Glomerular visceral epithelial cell (primary cell): ENCODE results near the gene SBF1.

Experiments used
- DNase-seq: peaks from one replicate; pipeline ENCODE4 v3.0.0-alpha.2; 2016; ENCODE audit errors: extremely low spot score

SBF1 gene

GRCh38 chr22:50505776-50506610 lies 31.2 kb upstream of the SBF1 start:
- no peak for DNase-seq

DNA sequence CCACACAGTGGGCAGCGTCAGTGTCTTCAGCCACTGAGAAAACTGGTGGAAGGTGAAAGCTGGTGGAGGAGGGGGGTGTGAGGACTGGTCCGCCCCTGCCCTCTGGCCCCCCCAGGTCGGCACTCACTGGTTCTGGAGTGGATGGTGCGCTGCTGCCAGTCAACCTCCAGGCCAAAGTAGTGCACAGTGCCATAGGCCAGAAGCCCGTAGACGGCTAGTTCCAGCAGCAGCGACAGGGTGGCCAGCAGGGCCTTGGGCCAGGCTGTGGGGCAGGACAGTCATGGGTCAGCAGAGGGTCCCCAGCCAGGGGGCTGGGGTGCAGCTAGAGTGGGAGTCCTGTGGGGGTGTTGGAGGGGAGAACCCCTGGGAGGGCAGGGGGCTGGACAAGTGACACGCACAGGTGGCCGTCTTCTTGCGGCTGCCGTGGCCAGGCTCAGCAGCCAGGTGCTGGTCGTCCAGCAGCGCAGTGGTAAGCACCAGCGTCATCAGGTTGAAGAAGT lies 30.5 kb upstream of the SBF1 start:
- DNase-seq = no peak

GRCh38 chr22:50504369-50505211 lies 29.8 kb upstream of the SBF1 start:
- no peak for DNase-seq

DNA sequence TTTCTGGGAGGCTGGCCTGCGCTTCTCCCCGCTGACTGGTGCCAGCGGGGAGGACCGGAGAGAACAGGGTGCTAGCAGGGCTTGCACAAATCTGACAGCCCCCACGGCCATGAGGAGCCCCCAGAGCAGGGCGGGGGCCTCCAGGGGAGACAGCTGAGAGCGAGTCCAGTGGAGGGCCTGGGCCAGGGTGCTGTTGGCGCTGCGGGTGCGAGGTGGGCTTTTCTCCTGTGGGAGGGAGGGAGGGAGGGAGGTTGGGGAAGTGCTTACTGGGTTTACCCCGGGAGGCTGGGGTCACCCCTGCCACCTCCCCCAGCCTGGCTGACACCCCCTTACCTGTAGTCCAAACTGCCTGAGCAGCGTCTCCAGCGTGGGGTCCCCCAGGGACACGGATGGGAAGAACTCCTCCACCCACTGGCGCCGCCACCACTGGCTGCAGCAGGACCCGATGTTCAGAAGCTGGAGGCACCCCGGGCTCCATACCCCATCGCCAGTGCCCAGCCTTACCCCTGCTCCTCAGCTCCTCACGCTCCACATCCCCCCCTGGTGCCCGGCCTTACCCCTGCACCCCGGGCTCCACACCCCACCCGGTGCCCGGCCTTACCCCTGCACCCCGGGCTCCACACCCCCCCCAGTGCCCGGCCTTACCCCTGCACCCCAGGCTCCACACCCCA lies 28.8 kb upstream of the SBF1 start:
- DNase-seq = no peak

DNA sequence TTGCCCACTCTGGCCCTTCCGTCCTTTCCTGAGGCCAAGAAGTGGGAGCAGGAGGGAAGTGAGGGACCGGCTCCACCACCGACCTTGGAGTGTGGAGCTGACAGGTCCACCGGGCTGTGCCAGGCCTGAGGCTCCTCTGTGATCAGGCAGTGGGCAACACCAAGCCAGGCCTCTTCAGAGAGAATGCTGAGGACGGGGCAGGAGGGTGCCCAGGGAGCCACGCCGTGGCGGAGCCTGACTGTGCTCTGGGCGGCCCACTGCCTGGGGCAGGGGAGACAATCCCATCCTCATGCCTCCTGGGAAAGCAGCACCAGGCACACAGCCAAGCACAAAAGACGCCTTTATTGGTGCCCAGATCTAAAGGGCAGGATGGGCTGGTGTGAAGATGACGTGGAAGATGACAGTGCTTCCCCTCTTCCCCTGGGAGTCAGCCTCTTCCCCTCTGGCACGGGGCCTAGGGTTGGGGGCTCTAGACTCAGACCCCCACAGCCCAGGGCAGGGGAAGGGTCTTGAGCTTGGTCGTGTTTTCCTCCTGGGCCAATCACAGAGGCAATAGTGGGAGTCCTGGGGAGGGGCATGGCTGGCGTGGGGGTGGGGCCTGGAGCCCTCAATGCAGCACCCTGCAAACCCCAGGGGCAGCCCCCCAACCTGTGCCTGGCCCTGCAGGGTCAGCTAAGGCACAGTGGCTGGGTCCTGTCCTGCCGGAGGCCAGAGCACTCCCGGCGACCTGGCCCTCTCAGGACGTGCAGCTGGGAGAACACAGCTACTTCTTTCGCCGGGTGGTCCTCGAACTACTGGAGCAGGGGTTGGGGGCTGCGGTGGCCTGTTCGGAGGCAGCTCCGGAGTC lies 28.0 kb upstream of the SBF1 start:
- no peak for DNase-seq

- no peak for DNase-seq
These were observed 27.3 kb upstream of the SBF1 start for GRCh38 chr22:50502096-50502495.

DNA sequence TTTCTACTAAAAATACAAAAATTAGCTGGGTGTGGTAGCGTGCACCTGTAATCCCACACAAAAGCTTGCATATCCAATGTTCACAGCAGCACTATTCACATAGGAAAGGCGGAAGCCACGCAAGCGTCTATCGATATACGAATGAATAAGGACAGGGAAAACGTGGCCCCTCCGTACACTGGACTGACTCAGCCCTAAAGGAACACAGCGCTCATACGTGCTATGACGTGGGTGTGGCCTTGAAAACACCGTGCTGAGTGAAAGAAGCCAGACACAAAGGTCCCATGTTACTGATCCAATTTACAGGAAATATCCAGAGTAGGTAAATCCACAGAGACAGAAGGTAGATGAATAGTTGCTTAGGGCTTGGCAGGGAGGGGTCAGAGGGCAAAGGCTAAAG lies 25.6 kb upstream of the SBF1 start:
- no peak for DNase-seq

GRCh38 chr22:50498322-50498890 lies 23.6 kb upstream of the SBF1 start:
- peak; percentile 72 for DNase-seq

- no peak for DNase-seq
These were observed 22.3 kb upstream of the SBF1 start for GRCh38 chr22:50497093-50497492.

DNA sequence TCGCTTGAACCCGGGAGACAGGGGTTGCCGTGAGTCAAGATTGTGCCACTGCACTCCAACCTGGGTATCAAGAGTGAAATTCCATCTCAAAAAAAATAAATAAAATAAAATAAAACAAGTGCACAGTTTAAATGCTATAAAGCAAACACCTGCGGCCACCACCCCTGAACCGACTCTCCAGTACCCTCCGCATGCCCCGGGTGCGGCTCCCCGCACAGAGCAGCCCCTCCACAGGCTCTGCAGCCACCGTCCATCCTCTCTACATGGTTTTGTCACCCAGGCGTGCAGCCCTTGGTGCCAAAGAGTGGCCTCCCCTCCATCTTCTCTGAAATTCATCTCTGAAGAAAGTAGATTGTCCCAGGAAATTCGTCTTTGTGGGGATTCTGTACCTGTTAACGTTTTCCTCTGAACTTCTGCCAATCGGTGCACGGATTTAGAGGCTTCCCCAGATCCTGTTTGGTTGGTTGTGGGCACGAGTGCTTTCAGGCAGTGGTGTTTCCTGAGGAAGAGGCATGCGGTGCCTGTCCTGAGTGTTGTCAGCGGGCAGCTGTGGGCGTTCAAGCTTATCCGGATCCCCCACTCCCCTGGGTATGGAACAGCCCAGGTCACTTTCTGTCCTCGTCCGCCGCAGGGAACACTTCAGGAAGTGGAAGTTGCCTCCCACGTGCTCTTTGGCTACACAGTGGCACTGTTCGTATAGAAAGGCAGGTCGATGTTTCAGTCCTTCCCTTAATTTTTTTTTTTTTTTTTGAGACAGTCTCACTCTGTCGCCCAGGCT lies 15.9 kb upstream of the SBF1 start:
- DNase-seq = no peak

DNA sequence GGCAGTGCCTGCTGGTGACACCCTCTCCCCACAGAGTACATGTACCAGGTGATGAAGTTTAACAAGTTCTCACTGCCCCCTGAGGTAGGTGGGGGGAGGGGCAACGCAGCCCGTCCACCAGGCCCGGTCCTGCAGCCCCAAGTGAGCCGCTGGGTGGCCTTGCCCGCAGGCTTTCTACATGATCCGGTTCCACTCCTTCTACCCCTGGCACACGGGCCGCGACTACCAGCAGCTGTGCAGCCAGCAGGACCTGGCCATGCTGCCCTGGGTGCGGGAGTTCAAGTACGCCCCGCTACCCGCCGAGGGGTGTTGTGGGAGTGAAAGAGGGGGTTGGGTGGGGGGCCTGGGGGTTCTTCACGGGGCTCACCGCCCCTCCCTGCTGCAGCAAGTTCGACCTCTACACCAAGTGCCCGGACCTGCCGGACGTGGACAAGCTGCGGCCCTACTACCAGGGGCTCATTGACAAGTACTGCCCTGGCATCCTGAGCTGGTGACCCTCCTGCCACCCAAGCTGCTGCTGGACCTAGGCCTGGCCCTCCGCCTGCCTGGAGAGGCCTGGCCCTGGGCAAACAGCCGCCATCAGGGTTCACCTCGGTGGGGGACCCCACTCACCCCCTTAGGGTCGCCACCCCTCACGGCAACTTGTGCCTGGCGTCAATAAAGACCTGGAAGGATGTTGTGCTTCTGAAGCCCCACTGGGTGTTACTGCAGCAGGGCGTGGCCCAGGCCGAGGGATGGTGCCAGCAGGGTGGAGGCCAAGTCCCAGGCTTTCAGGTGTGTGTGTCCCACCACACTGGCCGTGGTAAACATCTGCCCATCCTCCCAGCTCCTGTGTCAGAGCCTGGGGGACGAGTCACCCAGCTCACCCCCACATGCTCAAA lies 14.8 kb upstream of the SBF1 start:
- DNase-seq = no peak

DNA sequence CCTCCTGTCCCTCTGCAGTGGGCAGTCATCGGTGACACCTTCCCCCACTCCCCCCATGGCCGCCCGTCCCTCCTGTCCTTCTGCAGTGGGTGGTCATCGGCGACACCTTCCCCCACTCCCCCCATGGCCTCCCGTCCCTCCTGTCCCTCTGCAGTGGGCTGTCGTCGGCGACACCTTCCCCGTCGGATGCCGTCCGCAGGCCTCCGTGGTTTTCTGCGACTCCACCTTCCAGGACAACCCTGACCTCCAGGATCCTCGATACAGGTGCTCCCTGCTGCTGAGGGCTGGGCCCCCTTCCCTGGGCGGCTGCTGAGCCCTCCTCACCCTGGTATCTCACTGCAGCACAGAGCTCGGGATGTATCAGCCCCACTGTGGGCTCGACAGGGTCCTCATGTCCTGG lies 14.1 kb upstream of the SBF1 start:
- no peak for DNase-seq

- DNase-seq = no peak
These were observed 13.3 kb upstream of the SBF1 start for GRCh38 chr22:50488006-50488677.

DNA sequence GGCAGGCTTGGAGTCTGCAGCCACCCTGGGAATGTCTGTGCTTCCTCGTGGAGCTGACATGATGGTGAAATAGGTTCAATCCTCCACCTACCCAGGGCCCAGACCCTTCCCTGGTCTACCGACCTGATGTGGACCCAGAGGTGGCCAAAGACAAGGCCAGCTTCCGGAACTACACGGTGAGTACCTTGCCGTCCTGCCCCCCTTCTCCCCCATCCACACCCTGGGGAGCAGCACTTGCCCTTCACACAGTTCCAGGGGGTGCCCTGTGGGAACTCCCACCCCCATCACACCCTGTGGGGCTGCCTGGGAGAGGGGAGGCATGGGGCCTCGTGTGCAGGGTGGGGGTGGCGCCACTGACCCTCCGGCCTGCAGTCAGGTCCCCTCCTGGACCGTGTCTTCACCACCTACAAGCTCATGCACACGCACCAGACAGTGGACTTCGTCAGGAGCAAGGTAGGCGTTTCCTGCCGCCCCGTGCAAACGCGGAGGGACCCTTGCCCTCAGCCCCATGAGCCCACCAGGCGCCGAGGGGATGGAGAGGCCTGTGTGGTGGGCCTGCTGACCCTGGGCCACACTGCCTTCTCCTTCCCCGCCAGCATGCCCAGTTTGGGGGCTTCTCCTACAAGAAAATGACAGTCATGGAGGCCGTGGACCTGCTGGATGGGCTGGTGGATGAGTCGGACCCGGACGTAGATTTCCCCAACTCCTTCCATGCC lies 12.6 kb upstream of the SBF1 start:
- no peak for DNase-seq

GRCh38 chr22:50486561-50487289 lies 11.9 kb upstream of the SBF1 start, which contains the start of gene MIOX:
MIOX (plus strand) TSS chr22:50486859; CDS start chr22:50486898, 39 bp downstream.
- DNase-seq = peak; percentile 69

DNA sequence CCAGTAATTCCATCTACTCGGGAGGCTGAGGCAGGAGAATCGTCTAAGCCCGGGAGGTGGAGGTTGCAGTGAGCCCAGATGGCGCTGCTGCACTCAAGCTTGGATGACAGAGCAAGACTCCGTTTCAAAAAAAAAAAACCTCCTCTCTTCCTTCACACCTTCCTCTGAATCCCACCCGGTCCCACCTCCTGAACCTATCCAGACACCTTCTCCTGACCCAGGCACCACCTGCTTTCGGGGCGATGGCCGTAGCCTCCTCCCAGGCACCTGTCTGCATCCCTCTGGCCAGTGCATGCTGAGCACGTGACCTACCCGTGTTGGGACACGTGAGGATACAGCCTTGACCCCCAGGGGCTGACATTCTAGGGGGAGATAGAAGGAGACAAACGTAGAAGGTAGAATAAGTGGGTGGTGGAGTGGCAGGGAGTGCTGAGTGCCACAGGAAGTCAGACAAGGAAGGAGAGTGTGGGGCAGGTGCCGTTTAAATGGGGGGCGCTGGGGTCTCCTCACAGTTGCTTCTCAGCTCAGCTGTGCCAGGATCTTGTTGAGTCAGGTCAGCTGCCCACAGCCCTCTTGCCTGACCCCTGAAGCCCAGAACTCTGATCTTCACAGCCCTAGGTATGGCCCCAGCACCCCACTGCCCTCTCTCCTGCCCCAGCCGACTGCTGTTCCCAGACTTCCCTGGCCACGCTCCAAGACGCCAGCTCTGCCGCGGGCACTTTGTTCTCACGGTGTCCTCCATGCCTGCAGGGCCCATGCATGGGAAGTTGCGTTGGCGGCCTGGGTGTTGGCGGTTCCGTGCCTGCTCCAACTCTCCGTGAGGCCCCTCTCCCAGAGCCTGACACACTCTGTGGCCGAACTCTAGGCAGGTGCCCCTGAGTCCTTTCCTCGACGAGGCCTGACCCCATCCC lies 10.6 kb upstream of the SBF1 start:
- no peak for DNase-seq
